ENCODE data around the gene RASL10B.

RASL10B gene

DNA sequence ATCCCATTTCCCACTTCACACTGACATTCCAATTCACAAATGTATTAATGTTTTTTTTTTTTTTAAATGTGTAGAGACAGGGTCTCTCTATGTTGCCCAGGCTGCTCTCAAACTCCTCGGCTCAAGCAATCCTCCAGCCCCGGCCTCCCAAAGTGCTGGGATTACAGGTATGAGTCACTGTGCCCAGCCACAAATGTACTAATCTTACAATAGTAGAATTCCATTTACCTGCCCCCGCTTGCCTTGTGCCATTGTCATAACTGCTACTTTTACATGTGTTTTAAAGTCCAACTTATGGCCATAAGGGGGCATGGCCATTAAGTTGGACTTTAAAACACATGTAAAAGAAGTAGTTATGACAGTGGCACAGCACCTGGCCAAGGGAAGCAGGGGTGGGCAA is 59.4 kb downstream of the RASL10B start:
- in situ Hi-C loops (cut with MboI; ENCODE audit: low sequenced_read_pairs) = no loop called here

DNA sequence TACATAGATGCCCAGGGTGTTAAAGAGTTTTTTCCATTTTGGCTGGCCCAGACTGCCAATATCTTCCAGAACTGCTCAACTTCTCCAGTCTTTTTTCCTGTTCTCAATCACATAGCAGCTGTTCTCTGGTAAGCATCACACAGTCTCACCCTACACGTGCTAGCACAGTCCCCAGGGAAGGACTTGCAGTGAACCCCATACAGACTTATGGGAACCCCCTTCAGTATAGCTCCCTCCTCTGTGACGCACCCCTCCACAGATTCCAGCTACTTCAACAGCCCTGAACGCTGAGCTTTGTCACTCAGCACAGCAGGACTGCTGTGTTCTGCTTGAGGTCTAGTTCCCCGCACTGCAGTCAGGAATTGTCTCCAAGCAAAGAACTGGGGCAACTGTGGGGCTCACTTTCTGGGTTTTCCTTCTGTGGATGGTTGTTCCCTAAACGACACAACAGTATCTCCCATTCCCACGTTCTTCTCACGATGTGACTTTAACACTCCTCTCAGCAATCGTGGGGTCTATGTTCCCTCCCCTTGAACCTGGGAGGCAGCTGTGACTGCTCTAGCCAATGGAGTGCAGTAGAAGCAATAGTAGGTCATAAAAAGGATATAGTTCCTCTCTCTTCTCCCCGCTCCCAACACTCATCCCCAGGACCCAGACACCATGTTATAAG is 60.4 kb downstream of the RASL10B start:
- in situ Hi-C loops (cut with MboI; ENCODE audit: low sequenced_read_pairs) = no loop called here

Measured in HL-60/S4 treated with phorbol 12-myristate 13-acetate at 8.2 ng/mL for 4 days and 3 days (cell line).